Esophagus squamous epithelium (tissue), 5 donors: ENCODE measurements around the gene NCAPH2. TPM values are rescaled to one million over a fixed set of nuclear protein-coding genes. Genes with fewer than 3 reads are reported as not detected.

Experiments
- DNase-seq: peaks from one replicate; lab custom pipeline; 2025; lab: John Stamatoyannopoulos, UW
- H3K27ac ChIP-seq, 4 donors: fragments of 200-600 bp; sonication (generic); one replicate each; pipeline ENCODE4 v1.5.1; 2016 to 2019; ENCODE audit warnings: mild to moderate bottlenecking in 1 of 4
- H3K27me3 ChIP-seq, 4 donors: fragments of 200-600 bp; sonication (generic); 1 replicate in 3 of 4; 2 replicates in 1 of 4; pipeline versions ENCODE4 v1.5.1 to v1.6.0; 2017 to 2021; ENCODE audit warnings: antibody characterized with exemption in 1 of 4
- H3K36me3 ChIP-seq, 3 donors: fragments of 200-600 bp; sonication (generic); one replicate each; pipeline ENCODE4 v1.5.1; 2016 to 2019
- H3K4me1 ChIP-seq, 3 donors: fragments of 200-600 bp; sonication (generic); one replicate each; pipeline ENCODE4 v1.5.1; 2017 to 2019
- H3K4me3 ChIP-seq, 4 donors: fragments of 200-600 bp; sonication (generic); 1 replicate in 3 of 4; 2 replicates in 1 of 4; pipeline ENCODE4 v1.5.1; 2016 to 2019; ENCODE audit warnings: mild to moderate bottlenecking in 2 of 4, moderate library complexity in 1 of 4
- H3K9me3 ChIP-seq, 3 donors: fragments of 200-600 bp; sonication (generic); one replicate each; pipeline ENCODE4 v1.5.1; 2016 to 2019
- CTCF ChIP-seq, 6 experiments: fragments of 450-650 bp in 4 of 6; fragments of 200-600 bp in 2 of 6; sonication (generic) in 2 of 6; IDR thresholded peaks; one replicate each; pipeline ENCODE4 v1.5.1; 2016 to 2019; ENCODE audit warnings: antibody characterized with exemption in 6 of 6, mild to moderate bottlenecking in 4 of 6, moderate library complexity in 4 of 6
- POLR2A ChIP-seq, 4 donors: fragments of 450-650 bp; IDR thresholded peaks; one replicate each; pipeline ENCODE4 v1.6.1; 2017; ENCODE audit warnings: antibody characterized with exemption in 4 of 4, mild to moderate bottlenecking in 4 of 4, moderate library complexity in 3 of 4
- WGBS, 2 donors: methylation state at CpG; one replicate each; pipeline ENCODE4 v1.1.5; 2018; 5-methylcytosine and 5-hydroxymethylcytosine counted together
- intact Hi-C: fragments of 100-400 bp; cut with DNase I; formaldehyde crosslinking; loops from one replicate; pipeline ENCODE4 v1.15.0; 2022
- total RNA-seq, 4 donors: library from RNA; depleted of rRNA; stranded (reverse); fragments of >200 nt; gene quantifications; one replicate each; pipeline ENCODE4 v1.1.0, GENCODE V29; 2016
- donor health status: DM: yes; HTN: yes; CAD: no.

NCAPH2 gene
- total RNA-seq, 4 donors from 2014 or later, result 30.2 to 42.6 (median 38.5) TPM

DNA sequence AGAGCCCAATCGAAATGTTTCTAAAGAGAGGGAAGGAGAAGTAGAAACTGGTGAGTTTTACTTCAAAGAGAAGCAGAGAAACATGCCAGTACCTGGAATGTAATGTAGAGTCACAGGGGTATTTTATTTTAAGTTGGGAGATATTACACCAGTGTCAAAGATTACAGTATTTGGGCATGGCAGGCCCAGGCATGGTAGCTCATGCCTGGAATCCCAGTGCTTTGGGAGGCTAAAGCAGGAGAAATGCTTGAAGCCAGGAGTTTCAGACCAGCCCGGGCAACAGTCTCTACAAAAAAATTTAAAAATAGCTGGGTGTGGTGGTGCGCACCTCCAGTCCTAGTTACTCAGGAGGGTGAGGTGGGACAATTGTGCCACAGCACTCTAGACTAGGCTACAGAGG, 52.0 kb downstream of the NCAPH2 start:
- Histone ChIP-seq H3K9me3 (no peaks in the 10 kb centered on the region), H3K36me3 (no peaks in the 10 kb centered on the region), H3K4me3 (no peak overlapping the region), H3K4me1 (peaks cover 0 to 30% (median 14%) of the 10 kb centered on the region in 3 donors), H3K27me3 (no peaks in the 10 kb centered on the region), H3K27ac (peak overlapping the region in 3 of 4 donors; percentile 32 to 40 (median 34))
- TF ChIP-seq POLR2A (IDR thresholded peaks at IDR 0.05) (no peak), CTCF (IDR thresholded peaks at IDR 0.05) (no peak)
- intact Hi-C loops, result no loop called here
- DNase-seq, result no peak
- WGBS, 2 donors, result 33 to 57% methylated on average over 3 of the region's 3 CpGs

DNA sequence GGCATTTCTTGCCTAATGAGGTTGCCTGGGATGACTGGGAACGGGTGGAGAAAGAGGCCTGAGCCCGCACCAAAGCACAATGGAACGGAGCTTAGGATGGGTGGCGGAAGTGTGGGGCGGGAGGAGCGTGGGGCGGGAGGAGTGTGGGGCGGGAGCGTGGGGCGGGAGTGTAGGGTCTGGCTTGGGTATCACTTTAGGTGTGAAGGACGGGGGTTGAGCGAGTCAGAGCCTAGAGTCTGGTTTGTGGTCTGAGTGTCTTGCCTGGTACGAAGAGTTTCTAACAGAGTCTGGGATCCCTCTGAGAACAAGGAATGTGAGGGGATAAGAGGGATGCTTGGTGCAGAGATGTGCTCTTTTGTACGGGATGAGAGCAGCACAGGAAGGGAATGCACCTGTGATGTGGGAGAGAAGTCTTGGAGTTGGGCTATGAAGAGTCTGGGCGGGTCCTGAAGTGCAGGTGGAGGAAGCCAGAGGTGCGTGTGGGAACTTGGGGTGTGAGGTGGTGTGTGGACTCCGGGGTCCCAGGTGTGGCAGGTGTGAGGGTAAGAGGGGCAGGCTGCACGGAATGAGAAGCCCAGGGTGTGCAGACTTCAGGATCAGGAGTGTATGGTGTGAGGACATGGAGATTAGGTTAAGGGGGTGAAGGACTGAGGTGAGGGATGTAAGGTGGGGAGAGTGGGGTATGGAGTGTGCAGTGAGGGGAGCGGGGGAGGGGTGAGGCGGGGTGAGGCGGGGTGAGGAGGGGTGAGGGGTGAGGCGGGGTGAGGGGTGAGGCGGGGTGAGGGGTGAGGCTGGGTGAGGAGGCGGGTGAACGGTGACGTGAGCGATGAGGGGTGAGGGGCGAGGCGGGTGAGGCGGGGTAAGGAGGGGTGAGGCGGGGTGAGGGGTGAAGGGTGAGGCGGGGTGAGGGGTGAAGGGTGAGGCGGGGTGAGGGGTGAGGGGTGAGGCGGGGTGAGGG, 53.7 kb downstream of the NCAPH2 start:
- intact Hi-C loops, result no loop called here
- TF ChIP-seq POLR2A (IDR thresholded peaks at IDR 0.05), result no peak
- no peak for TF ChIP-seq CTCF (IDR thresholded peaks at IDR 0.05)
- 64 to 66% methylated on average over 18 of the region's 34 CpGs for WGBS, 2 donors
- Histone ChIP-seq H3K36me3 (no peaks in the 10 kb centered on the region), H3K4me1 (peaks cover 0 to 30% (median 14%) of the 10 kb centered on the region in 3 donors), H3K27me3 (no peaks in the 10 kb centered on the region), H3K9me3 (no peaks in the 10 kb centered on the region), H3K27ac (peak overlapping the region in 2 of 4 donors; percentile 21 to 55), H3K4me3 (no peak overlapping the region)
- DNase-seq, result no peak

DNA sequence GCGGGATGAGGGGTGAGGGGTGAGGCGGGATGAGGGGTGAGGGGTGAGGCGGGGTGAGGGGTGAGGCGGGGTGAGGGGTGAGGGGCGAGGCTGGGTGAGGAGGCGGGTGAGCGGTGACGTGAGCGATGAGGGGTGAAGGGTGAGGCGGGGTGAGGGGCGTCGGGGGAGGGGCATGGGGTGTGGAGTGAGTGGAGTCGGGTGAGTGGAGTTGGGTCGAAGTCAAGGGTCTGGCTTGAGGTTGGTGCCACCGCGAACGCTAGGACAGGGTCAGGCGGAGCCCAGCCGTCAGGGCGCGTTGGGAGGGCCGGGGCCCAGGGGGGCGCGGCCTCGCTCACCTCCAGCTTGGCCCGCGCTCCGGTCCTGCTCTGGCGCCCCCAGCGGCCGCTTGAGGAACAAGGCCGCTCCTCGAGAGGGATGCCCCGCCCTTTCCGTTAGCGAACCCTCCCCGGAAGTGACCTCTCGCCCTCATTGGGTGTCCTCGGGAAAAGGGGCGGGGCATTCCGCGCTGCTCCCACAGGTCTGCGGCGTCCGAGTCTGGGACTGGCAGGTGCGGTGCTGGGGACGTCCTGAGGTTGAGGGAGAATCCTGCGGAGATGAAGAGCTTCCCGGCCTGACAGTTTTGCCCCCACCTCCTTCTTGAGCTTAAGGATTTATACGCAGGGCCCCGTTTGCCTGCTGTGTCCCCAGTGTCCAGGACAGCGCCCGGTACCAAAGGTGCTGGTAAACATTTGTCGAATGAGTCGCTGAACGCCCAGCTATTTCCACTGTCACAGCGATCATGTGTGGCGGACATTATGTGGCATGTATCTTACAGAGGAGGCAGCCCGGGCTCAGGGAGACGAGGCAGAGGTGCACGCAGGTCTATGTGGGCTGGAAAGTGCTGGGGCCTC, 54.7 kb downstream of the NCAPH2 start, which contains the start of gene SYCE3:
TSS of gene SYCE3 (minus strand) at position 397 of the 890 bp plus-strand sequence. CDS start 6,514 bp downstream, outside the sequence.
- peak; percentile 84 for DNase-seq
- Histone ChIP-seq H3K27me3 (no peaks in the 10 kb centered on the region), H3K4me3 (peak within 1 kb of the TSS; percentile 51 to 73 (median 57)), H3K27ac (peak within 1 kb of the TSS; percentile 80 to 87 (median 84)), H3K36me3 (peaks cover 0 to 6% (median 0%) of the 10 kb centered on the region in 3 donors), H3K4me1 (peaks cover 0 to 32% (median 14%) of the 10 kb centered on the region in 3 donors), H3K9me3 (no peaks in the 10 kb centered on the region)
- TF ChIP-seq CTCF (IDR thresholded peaks at IDR 0.05) (peak; percentile 95 to 99 (median 97)), POLR2A (IDR thresholded peaks at IDR 0.05) (peak in 3 of 4 donors; percentile 52 to 86 (median 62))
- intact Hi-C loops, result no loop called here
- WGBS, 2 donors, result 7% methylated on average over 24 to 25 of the region's 61 CpGs

GRCh38 chr22:50563413-50564160, 55.6 kb downstream of the NCAPH2 start:
- no peaks in the 10 kb centered on the region for H3K27me3 ChIP-seq
- peaks cover 0 to 35% (median 14%) of the 10 kb centered on the region in 3 donors for H3K4me1 ChIP-seq
- no peaks in the 10 kb centered on the region for H3K9me3 ChIP-seq
- peaks cover 0 to 13% (median 0%) of the 10 kb centered on the region in 3 donors for H3K36me3 ChIP-seq
- WGBS, 2 donors, result 15 to 20% methylated on average over 17 of the region's 17 CpGs
- intact Hi-C loops, result no loop called here
- peak overlapping the region; percentile 80 to 87 (median 84) for H3K27ac ChIP-seq
- TF ChIP-seq POLR2A (IDR thresholded peaks at IDR 0.05) (no peak), CTCF (IDR thresholded peaks at IDR 0.05) (no peak)
- H3K4me3 ChIP-seq, result peak overlapping the region; percentile 51 to 73 (median 57)
- no peak for DNase-seq
